GM23338 (cell line): Measurements from ENCODE around the gene OTUB2. TPM values are rescaled to one million over a fixed set of nuclear protein-coding genes. Genes with fewer than 3 reads are reported as not detected.

Experiments
- ATAC-seq: fragments of 200-7000 bp; cut with Tn5 transposase; 3 replicates; pipeline ENCODE4 v1.9.1; 2020
- DNase-seq: peaks from one replicate; pipeline ENCODE4 v3.0.0-alpha.2; 2015; ENCODE audit warnings: low spot score
- H2AFZ ChIP-seq: fragments of 200-600 bp; sonication (generic); 2 replicates; pipeline ENCODE4 v1.8.0; 2016; ENCODE audit warnings: antibody characterized with exemption, mild to moderate bottlenecking, moderate library complexity
- H3F3A ChIP-seq: fragments of 200-600 bp; sonication (generic); replicated peaks from 2 replicates; pipeline ENCODE4 v1.8.0; 2017; ENCODE audit warnings: antibody characterized with exemption, mixed run types, low read depth
- H3K27ac ChIP-seq: fragments of 200-600 bp; sonication (generic); 2 replicates; pipeline ENCODE4 v1.6.1; 2016; ENCODE audit warnings: low read depth
- H3K27me3 ChIP-seq: fragments of 200-600 bp; sonication (generic); 2 replicates; pipeline ENCODE4 v1.8.0; 2016; ENCODE audit warnings: mild to moderate bottlenecking, mixed run types, moderate library complexity; ENCODE audit not compliant: insufficient read depth
- H3K36me3 ChIP-seq: fragments of 200-600 bp; sonication (generic); 2 replicates; pipeline ENCODE4 v1.8.0; 2016; ENCODE audit warnings: mild to moderate bottlenecking; ENCODE audit not compliant: insufficient read depth
- H3K4me1 ChIP-seq: fragments of 200-600 bp; sonication (generic); 2 replicates; pipeline ENCODE4 v1.8.0; 2016; ENCODE audit warnings: mild to moderate bottlenecking, moderate library complexity; ENCODE audit not compliant: insufficient read depth
- H3K4me2 ChIP-seq: fragments of 200-600 bp; sonication (generic); 2 replicates; pipeline ENCODE4 v1.7.1; 2017; ENCODE audit warnings: mixed run types
- H3K4me3 ChIP-seq: fragments of 200-600 bp; sonication (generic); 2 replicates; pipeline ENCODE4 v1.6.1; 2016; ENCODE audit warnings: mixed run types
- H3K79me2 ChIP-seq: fragments of 200-600 bp; sonication (generic); replicated peaks from 2 replicates; pipeline ENCODE4 v1.8.0; 2017; ENCODE audit warnings: mild to moderate bottlenecking; ENCODE audit not compliant: insufficient read depth
- H3K9me2 ChIP-seq: fragments of 200-600 bp; sonication (generic); 2 replicates; pipeline ENCODE4 v1.8.0; 2017; ENCODE audit not compliant: insufficient read depth
- H4K20me1 ChIP-seq: fragments of 200-600 bp; sonication (generic); replicated peaks from 2 replicates; pipeline ENCODE4 v1.8.0; 2017; ENCODE audit warnings: mild to moderate bottlenecking; ENCODE audit not compliant: insufficient read depth
- H3K27ac Mint-ChIP-seq: 2 replicates; pipeline ENCODE4 v1.8.0; 2020; ENCODE audit warnings: inconsistent platforms, mild to moderate bottlenecking, moderate library complexity, mixed read lengths
- H3K27me3 Mint-ChIP-seq: 3 replicates; pipeline ENCODE4 v1.8.0; 2022; ENCODE audit warnings: low read depth, mild to moderate bottlenecking, moderate library complexity, mixed read lengths, inconsistent platforms; ENCODE audit not compliant: insufficient read depth, poor library complexity
- H3K36me3 Mint-ChIP-seq: 3 replicates; pipeline ENCODE4 v1.8.0; 2021; ENCODE audit warnings: low read depth, mild to moderate bottlenecking, inconsistent platforms, moderate library complexity, mixed read lengths
- H3K4me1 Mint-ChIP-seq: 3 replicates; pipeline ENCODE4 v1.8.0; 2020; ENCODE audit warnings: mild to moderate bottlenecking, inconsistent platforms, mixed read lengths
- H3K4me3 Mint-ChIP-seq: 3 replicates; pipeline ENCODE4 v1.8.0; 2021; ENCODE audit warnings: moderate library complexity, mild to moderate bottlenecking, inconsistent platforms, mixed read lengths
- H3K9me3 Mint-ChIP-seq: 3 replicates; pipeline ENCODE4 v1.8.0; 2020; ENCODE audit warnings: moderate library complexity, mild to moderate bottlenecking, inconsistent platforms, mixed read lengths
- EZH2 ChIP-seq: fragments of 200-600 bp; sonication (generic); IDR thresholded peaks from one replicate; pipeline ENCODE4 v1.8.0; 2017; ENCODE audit warnings: antibody characterized with exemption, mild to moderate bottlenecking, low read depth; ENCODE audit not compliant: unreplicated experiment
- NANOG ChIP-seq: IDR thresholded peaks from 2 replicates; pipeline ENCODE4 v1.6.1; 2016; ENCODE audit warnings: antibody characterized with exemption, borderline replicate concordance
- POLR2AphosphoS5 ChIP-seq: IDR thresholded peaks from 2 replicates; pipeline ENCODE4 v1.6.1; 2016; ENCODE audit warnings: antibody characterized with exemption, low read depth
- STAT1 ChIP-seq: IDR thresholded peaks from one replicate; pipeline ENCODE4 v1.6.1; 2016; ENCODE audit warnings: antibody characterized with exemption; ENCODE audit not compliant: unreplicated experiment
- ZNF331 ChIP-seq: fragments of 250-450 bp; sonication (Bioruptor Pico); IDR thresholded peaks from 2 replicates; pipeline ENCODE4 v1.5.0; 2020; ENCODE audit warnings: low read depth, mild to moderate bottlenecking, moderate library complexity
- polyA plus RNA-seq: library from polyadenylated mRNA; unstranded; fragments of >200 nt; fragmentation: Nextera tagmentation; extraction: Ambion mirVana; gene quantifications from 2 replicates; pipeline ENCODE4 v1.2.1, GENCODE V29; 2016
- total RNA-seq: library from RNA; depleted of rRNA; stranded (reverse); fragments of >200 nt; shearing (Covaris generic); gene quantifications from 2 replicates; pipeline ENCODE4 v1.2.3, GENCODE V29; 2014
- TF ChIP-seq, protein P1 (sequence below), 2 experiments: fragments of 200-600 bp in 1 of 2; sonication (generic) in 1 of 2; conservative IDR thresholded peaks; 2 replicates each; pipeline versions ENCODE4 v1.5.1 to v1.6.1; 2016 to 2017; ENCODE audit warnings: antibody characterized with exemption in 2 of 2, low read depth in 2 of 2, mild to moderate bottlenecking in 2 of 2, moderate library complexity in 1 of 2
- TF ChIP-seq, protein P2 (sequence below): IDR thresholded peaks from 2 replicates; pipeline ENCODE4 v1.6.1; 2016; ENCODE audit warnings: antibody characterized with exemption
- TF ChIP-seq, protein P3 (sequence below): fragments of 250-450 bp; sonication (Bioruptor Pico); IDR thresholded peaks from 2 replicates; pipeline ENCODE4 v1.5.0; 2020; ENCODE audit warnings: mild to moderate bottlenecking, moderate library complexity
- TF ChIP-seq, protein P4 (sequence below): IDR thresholded peaks from one replicate; pipeline ENCODE4 v1.6.1; 2018; ENCODE audit warnings: antibody characterized with exemption; ENCODE audit not compliant: unreplicated experiment

OTUB2 gene
- total and polyA plus RNA-seq, 2 experiments from 2014 or later = 2.1 to 4.1 TPM

DNA sequence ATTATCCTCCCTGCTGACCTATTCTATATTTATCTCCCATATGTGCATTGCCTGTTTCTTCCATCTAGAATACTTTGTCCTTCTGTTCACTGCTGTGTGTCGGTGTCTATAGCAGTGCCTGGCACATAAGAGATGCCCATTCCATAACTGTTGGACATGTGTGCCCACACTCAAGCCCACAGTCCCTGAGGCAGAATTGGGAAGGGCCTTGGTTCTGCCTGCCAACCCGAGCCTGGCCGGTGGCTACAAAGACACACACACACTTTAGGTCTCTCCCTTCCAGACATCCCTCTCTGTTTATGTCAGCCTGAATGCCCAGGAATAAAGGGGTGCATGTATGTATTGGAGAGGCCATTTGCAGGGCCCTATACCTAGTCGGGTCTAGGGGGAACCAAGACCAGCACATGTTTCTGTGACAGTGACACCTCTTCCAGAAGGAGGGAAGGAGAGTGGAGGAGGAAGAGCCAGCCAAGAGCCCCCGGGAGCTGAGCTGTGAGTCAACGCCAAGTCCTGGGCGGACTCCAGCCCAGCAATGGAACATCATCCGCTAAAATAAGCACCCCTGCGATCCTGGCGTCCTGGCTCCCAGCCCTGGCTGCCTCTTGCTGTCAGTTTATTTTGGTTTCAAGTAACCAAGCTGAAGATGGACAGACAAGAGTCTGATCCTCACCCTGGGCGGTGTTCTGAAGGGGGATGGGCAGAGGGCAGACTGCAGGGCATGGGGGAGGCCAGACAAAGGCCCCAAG is 45.5 kb upstream of the OTUB2 start:
- Histone ChIP-seq H3K79me2 (no peaks in the 10 kb centered on the region), H3K4me2 (no peak overlapping the region), H3K9me2 (no peaks in the 10 kb centered on the region), H3K27ac (no peak overlapping the region), H3K27me3 (no peaks in the 10 kb centered on the region), H3K4me1 (no peaks in the 10 kb centered on the region; the same call in 1 of the 2 replicates), H3K4me3 (no peak overlapping the region), H4K20me1 (no peaks in the 10 kb centered on the region), H2AFZ (no peak overlapping the region), H3F3A (no peaks in the 10 kb centered on the region), H3K36me3 (no peaks in the 10 kb centered on the region)
- no peak for DNase-seq
- Mint-ChIP-seq H3K27ac (no peak overlapping the region), H3K4me3 (no peak overlapping the region), H3K4me1 (peaks cover 19% of the 10 kb centered on the region), H3K9me3 (no peaks in the 10 kb centered on the region), H3K27me3 (peaks cover 8% of the 10 kb centered on the region), H3K36me3 (no peaks in the 10 kb centered on the region)
- no peak for ATAC-seq
- TF ChIP-seq, protein P1, sequence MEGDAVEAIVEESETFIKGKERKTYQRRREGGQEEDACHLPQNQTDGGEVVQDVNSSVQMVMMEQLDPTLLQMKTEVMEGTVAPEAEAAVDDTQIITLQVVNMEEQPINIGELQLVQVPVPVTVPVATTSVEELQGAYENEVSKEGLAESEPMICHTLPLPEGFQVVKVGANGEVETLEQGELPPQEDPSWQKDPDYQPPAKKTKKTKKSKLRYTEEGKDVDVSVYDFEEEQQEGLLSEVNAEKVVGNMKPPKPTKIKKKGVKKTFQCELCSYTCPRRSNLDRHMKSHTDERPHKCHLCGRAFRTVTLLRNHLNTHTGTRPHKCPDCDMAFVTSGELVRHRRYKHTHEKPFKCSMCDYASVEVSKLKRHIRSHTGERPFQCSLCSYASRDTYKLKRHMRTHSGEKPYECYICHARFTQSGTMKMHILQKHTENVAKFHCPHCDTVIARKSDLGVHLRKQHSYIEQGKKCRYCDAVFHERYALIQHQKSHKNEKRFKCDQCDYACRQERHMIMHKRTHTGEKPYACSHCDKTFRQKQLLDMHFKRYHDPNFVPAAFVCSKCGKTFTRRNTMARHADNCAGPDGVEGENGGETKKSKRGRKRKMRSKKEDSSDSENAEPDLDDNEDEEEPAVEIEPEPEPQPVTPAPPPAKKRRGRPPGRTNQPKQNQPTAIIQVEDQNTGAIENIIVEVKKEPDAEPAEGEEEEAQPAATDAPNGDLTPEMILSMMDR (conservative IDR thresholded peaks at IDR 0.05; ENCODE audit: low read depth in 2 of 2) = no peak
- TF ChIP-seq, protein P2, sequence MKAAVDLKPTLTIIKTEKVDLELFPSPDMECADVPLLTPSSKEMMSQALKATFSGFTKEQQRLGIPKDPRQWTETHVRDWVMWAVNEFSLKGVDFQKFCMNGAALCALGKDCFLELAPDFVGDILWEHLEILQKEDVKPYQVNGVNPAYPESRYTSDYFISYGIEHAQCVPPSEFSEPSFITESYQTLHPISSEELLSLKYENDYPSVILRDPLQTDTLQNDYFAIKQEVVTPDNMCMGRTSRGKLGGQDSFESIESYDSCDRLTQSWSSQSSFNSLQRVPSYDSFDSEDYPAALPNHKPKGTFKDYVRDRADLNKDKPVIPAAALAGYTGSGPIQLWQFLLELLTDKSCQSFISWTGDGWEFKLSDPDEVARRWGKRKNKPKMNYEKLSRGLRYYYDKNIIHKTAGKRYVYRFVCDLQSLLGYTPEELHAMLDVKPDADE = no peak
- no peak for TF ChIP-seq STAT1
- TF ChIP-seq, protein P3, sequence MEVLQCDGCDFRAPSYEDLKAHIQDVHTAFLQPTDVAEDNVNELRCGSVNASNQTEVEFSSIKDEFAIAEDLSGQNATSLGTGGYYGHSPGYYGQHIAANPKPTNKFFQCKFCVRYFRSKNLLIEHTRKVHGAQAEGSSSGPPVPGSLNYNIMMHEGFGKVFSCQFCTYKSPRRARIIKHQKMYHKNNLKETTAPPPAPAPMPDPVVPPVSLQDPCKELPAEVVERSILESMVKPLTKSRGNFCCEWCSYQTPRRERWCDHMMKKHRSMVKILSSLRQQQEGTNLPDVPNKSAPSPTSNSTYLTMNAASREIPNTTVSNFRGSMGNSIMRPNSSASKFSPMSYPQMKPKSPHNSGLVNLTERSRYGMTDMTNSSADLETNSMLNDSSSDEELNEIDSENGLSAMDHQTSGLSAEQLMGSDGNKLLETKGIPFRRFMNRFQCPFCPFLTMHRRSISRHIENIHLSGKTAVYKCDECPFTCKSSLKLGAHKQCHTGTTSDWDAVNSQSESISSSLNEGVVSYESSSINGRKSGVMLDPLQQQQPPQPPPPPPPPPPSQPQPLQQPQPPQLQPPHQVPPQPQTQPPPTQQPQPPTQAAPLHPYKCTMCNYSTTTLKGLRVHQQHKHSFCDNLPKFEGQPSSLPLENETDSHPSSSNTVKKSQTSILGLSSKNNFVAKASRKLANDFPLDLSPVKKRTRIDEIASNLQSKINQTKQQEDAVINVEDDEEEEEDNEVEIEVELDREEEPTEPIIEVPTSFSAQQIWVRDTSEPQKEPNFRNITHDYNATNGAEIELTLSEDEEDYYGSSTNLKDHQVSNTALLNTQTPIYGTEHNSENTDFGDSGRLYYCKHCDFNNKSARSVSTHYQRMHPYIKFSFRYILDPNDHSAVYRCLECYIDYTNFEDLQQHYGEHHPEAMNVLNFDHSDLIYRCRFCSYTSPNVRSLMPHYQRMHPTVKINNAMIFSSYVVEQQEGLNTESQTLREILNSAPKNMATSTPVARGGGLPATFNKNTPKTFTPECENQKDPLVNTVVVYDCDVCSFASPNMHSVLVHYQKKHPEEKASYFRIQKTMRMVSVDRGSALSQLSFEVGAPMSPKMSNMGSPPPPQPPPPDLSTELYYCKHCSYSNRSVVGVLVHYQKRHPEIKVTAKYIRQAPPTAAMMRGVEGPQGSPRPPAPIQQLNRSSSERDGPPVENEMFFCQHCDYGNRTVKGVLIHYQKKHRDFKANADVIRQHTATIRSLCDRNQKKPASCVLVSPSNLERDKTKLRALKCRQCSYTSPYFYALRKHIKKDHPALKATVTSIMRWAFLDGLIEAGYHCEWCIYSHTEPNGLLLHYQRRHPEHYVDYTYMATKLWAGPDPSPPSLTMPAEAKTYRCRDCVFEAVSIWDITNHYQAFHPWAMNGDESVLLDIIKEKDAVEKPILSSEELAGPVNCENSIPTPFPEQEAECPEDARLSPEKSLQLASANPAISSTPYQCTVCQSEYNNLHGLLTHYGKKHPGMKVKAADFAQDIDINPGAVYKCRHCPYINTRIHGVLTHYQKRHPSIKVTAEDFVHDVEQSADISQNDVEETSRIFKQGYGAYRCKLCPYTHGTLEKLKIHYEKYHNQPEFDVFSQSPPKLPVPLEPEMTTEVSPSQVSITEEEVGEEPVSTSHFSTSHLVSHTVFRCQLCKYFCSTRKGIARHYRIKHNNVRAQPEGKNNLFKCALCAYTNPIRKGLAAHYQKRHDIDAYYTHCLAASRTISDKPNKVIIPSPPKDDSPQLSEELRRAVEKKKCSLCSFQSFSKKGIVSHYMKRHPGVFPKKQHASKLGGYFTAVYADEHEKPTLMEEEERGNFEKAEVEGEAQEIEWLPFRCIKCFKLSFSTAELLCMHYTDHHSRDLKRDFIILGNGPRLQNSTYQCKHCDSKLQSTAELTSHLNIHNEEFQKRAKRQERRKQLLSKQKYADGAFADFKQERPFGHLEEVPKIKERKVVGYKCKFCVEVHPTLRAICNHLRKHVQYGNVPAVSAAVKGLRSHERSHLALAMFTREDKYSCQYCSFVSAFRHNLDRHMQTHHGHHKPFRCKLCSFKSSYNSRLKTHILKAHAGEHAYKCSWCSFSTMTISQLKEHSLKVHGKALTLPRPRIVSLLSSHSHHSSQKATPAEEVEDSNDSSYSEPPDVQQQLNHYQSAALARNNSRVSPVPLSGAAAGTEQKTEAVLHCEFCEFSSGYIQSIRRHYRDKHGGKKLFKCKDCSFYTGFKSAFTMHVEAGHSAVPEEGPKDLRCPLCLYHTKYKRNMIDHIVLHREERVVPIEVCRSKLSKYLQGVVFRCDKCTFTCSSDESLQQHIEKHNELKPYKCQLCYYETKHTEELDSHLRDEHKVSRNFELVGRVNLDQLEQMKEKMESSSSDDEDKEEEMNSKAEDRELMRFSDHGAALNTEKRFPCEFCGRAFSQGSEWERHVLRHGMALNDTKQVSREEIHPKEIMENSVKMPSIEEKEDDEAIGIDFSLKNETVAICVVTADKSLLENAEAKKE (CRISPR knock-in tag) = no peak
- TF ChIP-seq EZH2 = no peak
- no peak for TF ChIP-seq ZNF331 (CRISPR knock-in tag)
- no peak for TF ChIP-seq POLR2AphosphoS5
- TF ChIP-seq, protein P4, sequence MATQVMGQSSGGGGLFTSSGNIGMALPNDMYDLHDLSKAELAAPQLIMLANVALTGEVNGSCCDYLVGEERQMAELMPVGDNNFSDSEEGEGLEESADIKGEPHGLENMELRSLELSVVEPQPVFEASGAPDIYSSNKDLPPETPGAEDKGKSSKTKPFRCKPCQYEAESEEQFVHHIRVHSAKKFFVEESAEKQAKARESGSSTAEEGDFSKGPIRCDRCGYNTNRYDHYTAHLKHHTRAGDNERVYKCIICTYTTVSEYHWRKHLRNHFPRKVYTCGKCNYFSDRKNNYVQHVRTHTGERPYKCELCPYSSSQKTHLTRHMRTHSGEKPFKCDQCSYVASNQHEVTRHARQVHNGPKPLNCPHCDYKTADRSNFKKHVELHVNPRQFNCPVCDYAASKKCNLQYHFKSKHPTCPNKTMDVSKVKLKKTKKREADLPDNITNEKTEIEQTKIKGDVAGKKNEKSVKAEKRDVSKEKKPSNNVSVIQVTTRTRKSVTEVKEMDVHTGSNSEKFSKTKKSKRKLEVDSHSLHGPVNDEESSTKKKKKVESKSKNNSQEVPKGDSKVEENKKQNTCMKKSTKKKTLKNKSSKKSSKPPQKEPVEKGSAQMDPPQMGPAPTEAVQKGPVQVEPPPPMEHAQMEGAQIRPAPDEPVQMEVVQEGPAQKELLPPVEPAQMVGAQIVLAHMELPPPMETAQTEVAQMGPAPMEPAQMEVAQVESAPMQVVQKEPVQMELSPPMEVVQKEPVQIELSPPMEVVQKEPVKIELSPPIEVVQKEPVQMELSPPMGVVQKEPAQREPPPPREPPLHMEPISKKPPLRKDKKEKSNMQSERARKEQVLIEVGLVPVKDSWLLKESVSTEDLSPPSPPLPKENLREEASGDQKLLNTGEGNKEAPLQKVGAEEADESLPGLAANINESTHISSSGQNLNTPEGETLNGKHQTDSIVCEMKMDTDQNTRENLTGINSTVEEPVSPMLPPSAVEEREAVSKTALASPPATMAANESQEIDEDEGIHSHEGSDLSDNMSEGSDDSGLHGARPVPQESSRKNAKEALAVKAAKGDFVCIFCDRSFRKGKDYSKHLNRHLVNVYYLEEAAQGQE = no peak
- no peak for TF ChIP-seq NANOG
